SU-DHL-6 (cell line): ENCODE results near the gene FAM162A.

ENCODE experiments used
- EZH2phosphoT487 ChIP-seq: fragments of 200-600 bp; sonication (generic), shearing (Covaris generic); conservative IDR thresholded peaks from 2 replicates; pipeline ENCODE4 v1.6.1; 2018; ENCODE audit warnings: mild to moderate bottlenecking, antibody characterized with exemption, low read length, moderate library complexity, mixed read lengths
- TF ChIP-seq, protein P1 (sequence below): fragments of 200-600 bp; sonication (generic); IDR thresholded peaks from one replicate; pipeline ENCODE4 v1.5.1; 2017; ENCODE audit warnings: antibody characterized with exemption, mild to moderate bottlenecking, low read length, moderate library complexity; ENCODE audit not compliant: insufficient read depth, poor library complexity, severe bottlenecking

DNA sequence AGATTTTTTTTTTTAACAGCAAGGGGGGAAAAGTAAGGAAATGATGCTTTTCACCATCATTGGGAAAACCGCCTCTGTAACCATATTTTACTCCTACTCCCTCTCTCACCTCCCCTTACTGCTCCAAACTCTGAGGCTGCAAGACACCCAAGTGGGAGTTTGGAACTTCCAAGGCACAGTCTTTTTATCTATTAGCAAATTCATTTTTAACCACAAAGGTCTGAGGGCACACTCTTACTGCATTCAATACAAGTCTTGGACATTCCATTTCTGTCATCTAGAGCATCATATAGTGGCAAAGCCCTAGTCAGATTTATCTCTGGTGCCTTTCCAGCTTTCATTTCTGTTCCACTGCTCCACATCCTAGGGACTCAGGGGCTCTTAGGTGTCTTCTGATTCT is 13.2 kb downstream of the FAM162A start:
- TF ChIP-seq, protein P1, sequence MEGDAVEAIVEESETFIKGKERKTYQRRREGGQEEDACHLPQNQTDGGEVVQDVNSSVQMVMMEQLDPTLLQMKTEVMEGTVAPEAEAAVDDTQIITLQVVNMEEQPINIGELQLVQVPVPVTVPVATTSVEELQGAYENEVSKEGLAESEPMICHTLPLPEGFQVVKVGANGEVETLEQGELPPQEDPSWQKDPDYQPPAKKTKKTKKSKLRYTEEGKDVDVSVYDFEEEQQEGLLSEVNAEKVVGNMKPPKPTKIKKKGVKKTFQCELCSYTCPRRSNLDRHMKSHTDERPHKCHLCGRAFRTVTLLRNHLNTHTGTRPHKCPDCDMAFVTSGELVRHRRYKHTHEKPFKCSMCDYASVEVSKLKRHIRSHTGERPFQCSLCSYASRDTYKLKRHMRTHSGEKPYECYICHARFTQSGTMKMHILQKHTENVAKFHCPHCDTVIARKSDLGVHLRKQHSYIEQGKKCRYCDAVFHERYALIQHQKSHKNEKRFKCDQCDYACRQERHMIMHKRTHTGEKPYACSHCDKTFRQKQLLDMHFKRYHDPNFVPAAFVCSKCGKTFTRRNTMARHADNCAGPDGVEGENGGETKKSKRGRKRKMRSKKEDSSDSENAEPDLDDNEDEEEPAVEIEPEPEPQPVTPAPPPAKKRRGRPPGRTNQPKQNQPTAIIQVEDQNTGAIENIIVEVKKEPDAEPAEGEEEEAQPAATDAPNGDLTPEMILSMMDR: no peak
- no peak for TF ChIP-seq EZH2phosphoT487
